Measurements from ENCODE around the gene ABHD17B.
"Not testable (repeated sequence)": the region's sequence is repeated elsewhere in the genome, so short reads cannot be mapped to it uniquely, and the experiment has no call there.

The ABHD17B gene

GRCh38 chr9:71915495-71915894, 4.5 kb upstream of the ABHD17B start:
- DNase-seq (ENCODE audit: low read depth) = no peak

- peak; percentile 77 for DNase-seq (ENCODE audit: low read depth)
Observed at GRCh38 chr9:71911908-71912335, 929 bp upstream of the ABHD17B start.

GRCh38 chr9:71910650-71911060, 338 bp downstream of the ABHD17B start:
- DNase-seq (ENCODE audit: low read depth) = no peak

GRCh38 chr9:71909887-71910649, 925 bp downstream of the ABHD17B start:
- peak; percentile 39 for DNase-seq (ENCODE audit: low read depth)

GRCh38 chr9:71908825-71909224, 2.2 kb downstream of the ABHD17B start:
- DNase-seq (ENCODE audit: low read depth) = no peak

GRCh38 chr9:71904076-71904475, 6.9 kb downstream of the ABHD17B start:
- no peak for DNase-seq (ENCODE audit: low read depth)

- DNase-seq (ENCODE audit: low read depth) = no peak
Observed at GRCh38 chr9:71901695-71902597, 9.0 kb downstream of the ABHD17B start.

GRCh38 chr9:71898756-71899155, 12.2 kb downstream of the ABHD17B start:
- DNase-seq (ENCODE audit: low read depth) = not testable (repeated sequence)

- DNase-seq (ENCODE audit: low read depth) = no peak
Observed at GRCh38 chr9:71897577-71897976, 13.4 kb downstream of the ABHD17B start.

- DNase-seq (ENCODE audit: low read depth) = no peak
Observed at GRCh38 chr9:71896761-71897160, 14.2 kb downstream of the ABHD17B start.

- DNase-seq (ENCODE audit: low read depth) = no peak
Observed at GRCh38 chr9:71895955-71896354, 15.0 kb downstream of the ABHD17B start.

- peak; percentile 74 for DNase-seq (ENCODE audit: low read depth)
Observed at GRCh38 chr9:71895117-71895516, 15.9 kb downstream of the ABHD17B start.

GRCh38 chr9:71891557-71892189, 19.3 kb downstream of the ABHD17B start:
- DNase-seq (ENCODE audit: low read depth) = no peak

GRCh38 chr9:71890042-71890679, 20.8 kb downstream of the ABHD17B start:
- DNase-seq (ENCODE audit: low read depth) = no peak

- DNase-seq (ENCODE audit: low read depth) = no peak
Observed at GRCh38 chr9:71887362-71887761, 23.6 kb downstream of the ABHD17B start.

GRCh38 chr9:71886541-71886940, 24.5 kb downstream of the ABHD17B start:
- DNase-seq (ENCODE audit: low read depth) = no peak

GRCh38 chr9:71886015-71886414, 25.0 kb downstream of the ABHD17B start:
- DNase-seq (ENCODE audit: low read depth) = no peak

GRCh38 chr9:71885467-71885866, 25.5 kb downstream of the ABHD17B start:
- no peak for DNase-seq (ENCODE audit: low read depth)

GRCh38 chr9:71884005-71884404, 27.0 kb downstream of the ABHD17B start:
- DNase-seq (ENCODE audit: low read depth) = no peak

- no peak for DNase-seq (ENCODE audit: low read depth)
Observed at GRCh38 chr9:71879644-71880174, 31.3 kb downstream of the ABHD17B start.

- no peak for DNase-seq (ENCODE audit: low read depth)
Observed at GRCh38 chr9:71878327-71879274, 32.4 kb downstream of the ABHD17B start.
